Liver (tissue), 3 donors: ENCODE measurements around the gene SRRM3.

Experiments used
- JUND ChIP-seq, 2 donors: IDR thresholded peaks; 2 replicates each; pipeline ENCODE4 v1.6.1; 2016; ENCODE audit warnings: antibody characterized with exemption in 2 of 2
- TAF1 ChIP-seq: conservative IDR thresholded peaks from 2 replicates; pipeline ENCODE4 v1.6.1; 2016; ENCODE audit warnings: antibody characterized with exemption, mild to moderate bottlenecking
- YY1 ChIP-seq: IDR thresholded peaks from 2 replicates; pipeline ENCODE4 v1.6.1; 2016; ENCODE audit warnings: antibody characterized with exemption, mild to moderate bottlenecking
- TF ChIP-seq, protein P1 (sequence below): fragments of 150-350 bp; IDR thresholded peaks from 2 replicates; pipeline ENCODE4 v1.5.1; 2017; ENCODE audit warnings: improper control_type of control experiment, low read depth, low read length; ENCODE audit not compliant: missing input control
- TF ChIP-seq, protein P2 (sequence below): IDR thresholded peaks from 2 replicates; pipeline ENCODE4 v1.6.1; 2016; ENCODE audit warnings: antibody characterized with exemption, mild to moderate bottlenecking
- TF ChIP-seq, protein P3 (sequence below): IDR thresholded peaks from 2 replicates; pipeline ENCODE4 v1.6.1; 2016; ENCODE audit warnings: antibody characterized with exemption
- donor health status: healthy.
- donor health status: healthy.

DNA sequence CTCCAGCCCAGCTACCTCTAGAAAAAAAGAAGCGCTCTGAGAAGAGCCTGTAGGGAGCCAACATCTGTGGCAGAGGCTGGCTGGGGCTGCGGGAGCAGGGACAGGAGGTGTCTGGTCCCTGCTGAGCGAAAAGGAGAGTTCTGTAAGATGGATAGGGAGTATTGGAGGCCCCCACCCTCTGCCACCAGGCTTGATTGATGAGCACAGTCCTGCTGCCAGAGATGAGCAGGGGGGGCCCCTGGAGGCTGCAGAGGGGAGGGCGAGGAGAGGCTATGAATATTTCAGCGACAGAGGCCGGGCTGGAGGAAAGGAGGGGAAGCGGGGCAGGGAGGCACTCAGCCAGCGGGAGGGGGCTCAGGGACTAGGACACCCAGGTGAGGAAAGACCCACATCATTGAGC, 56.3 kb downstream of the SRRM3 start:
- TF ChIP-seq, protein P1, sequence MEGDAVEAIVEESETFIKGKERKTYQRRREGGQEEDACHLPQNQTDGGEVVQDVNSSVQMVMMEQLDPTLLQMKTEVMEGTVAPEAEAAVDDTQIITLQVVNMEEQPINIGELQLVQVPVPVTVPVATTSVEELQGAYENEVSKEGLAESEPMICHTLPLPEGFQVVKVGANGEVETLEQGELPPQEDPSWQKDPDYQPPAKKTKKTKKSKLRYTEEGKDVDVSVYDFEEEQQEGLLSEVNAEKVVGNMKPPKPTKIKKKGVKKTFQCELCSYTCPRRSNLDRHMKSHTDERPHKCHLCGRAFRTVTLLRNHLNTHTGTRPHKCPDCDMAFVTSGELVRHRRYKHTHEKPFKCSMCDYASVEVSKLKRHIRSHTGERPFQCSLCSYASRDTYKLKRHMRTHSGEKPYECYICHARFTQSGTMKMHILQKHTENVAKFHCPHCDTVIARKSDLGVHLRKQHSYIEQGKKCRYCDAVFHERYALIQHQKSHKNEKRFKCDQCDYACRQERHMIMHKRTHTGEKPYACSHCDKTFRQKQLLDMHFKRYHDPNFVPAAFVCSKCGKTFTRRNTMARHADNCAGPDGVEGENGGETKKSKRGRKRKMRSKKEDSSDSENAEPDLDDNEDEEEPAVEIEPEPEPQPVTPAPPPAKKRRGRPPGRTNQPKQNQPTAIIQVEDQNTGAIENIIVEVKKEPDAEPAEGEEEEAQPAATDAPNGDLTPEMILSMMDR = no peak
- TF ChIP-seq TAF1 (no peak), YY1 (no peak), JUND (IDR thresholded peaks at IDR 0.05) (no peak)
- TF ChIP-seq, protein P2, sequence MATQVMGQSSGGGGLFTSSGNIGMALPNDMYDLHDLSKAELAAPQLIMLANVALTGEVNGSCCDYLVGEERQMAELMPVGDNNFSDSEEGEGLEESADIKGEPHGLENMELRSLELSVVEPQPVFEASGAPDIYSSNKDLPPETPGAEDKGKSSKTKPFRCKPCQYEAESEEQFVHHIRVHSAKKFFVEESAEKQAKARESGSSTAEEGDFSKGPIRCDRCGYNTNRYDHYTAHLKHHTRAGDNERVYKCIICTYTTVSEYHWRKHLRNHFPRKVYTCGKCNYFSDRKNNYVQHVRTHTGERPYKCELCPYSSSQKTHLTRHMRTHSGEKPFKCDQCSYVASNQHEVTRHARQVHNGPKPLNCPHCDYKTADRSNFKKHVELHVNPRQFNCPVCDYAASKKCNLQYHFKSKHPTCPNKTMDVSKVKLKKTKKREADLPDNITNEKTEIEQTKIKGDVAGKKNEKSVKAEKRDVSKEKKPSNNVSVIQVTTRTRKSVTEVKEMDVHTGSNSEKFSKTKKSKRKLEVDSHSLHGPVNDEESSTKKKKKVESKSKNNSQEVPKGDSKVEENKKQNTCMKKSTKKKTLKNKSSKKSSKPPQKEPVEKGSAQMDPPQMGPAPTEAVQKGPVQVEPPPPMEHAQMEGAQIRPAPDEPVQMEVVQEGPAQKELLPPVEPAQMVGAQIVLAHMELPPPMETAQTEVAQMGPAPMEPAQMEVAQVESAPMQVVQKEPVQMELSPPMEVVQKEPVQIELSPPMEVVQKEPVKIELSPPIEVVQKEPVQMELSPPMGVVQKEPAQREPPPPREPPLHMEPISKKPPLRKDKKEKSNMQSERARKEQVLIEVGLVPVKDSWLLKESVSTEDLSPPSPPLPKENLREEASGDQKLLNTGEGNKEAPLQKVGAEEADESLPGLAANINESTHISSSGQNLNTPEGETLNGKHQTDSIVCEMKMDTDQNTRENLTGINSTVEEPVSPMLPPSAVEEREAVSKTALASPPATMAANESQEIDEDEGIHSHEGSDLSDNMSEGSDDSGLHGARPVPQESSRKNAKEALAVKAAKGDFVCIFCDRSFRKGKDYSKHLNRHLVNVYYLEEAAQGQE = no peak
- TF ChIP-seq, protein P3, sequence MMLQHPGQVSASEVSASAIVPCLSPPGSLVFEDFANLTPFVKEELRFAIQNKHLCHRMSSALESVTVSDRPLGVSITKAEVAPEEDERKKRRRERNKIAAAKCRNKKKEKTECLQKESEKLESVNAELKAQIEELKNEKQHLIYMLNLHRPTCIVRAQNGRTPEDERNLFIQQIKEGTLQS = no peak
